OCI-LY1 (cell line): ENCODE measurements around the gene ERVV-1.
"Not testable (repeated sequence)": the region's sequence is repeated elsewhere in the genome, so short reads cannot be mapped to it uniquely, and the experiment has no call there.

ENCODE experiments used
- H2AFZ ChIP-seq: fragments of 200-600 bp; sonication (generic), shearing (Covaris generic); 2 replicates; pipeline ENCODE4 v1.6.0; 2014; ENCODE audit warnings: antibody characterized with exemption, mild to moderate bottlenecking, low read length
- H3F3A ChIP-seq: fragments of 200-600 bp; sonication (generic), shearing (Covaris generic); 2 replicates; pipeline ENCODE4 v1.6.0; 2014; ENCODE audit warnings: mild to moderate bottlenecking, antibody characterized with exemption, low read length, moderate library complexity; ENCODE audit not compliant: insufficient read depth
- H3K27ac ChIP-seq: fragments of 200-600 bp; sonication (generic); 2 replicates; pipeline ENCODE4 v1.5.1; 2014; ENCODE audit warnings: low read length, mixed run types, mild to moderate bottlenecking, low read depth; ENCODE audit not compliant: poor library complexity, severe bottlenecking
- H3K27me3 ChIP-seq: fragments of 200-600 bp; sonication (generic); 2 replicates; pipeline ENCODE4 v1.6.0; 2014; ENCODE audit warnings: antibody characterized with exemption, mild to moderate bottlenecking, low read length, moderate library complexity; ENCODE audit not compliant: insufficient read depth
- H3K36me3 ChIP-seq: fragments of 200-600 bp; sonication (generic); 2 replicates; pipeline ENCODE4 v1.6.1; 2014; ENCODE audit warnings: mild to moderate bottlenecking, antibody characterized with exemption, low read length, moderate library complexity, mixed read lengths; ENCODE audit not compliant: insufficient read depth
- H3K4me1 ChIP-seq: fragments of 200-600 bp; sonication (generic); 2 replicates; pipeline ENCODE4 v1.5.1; 2014; ENCODE audit warnings: mild to moderate bottlenecking, low read length, moderate library complexity; ENCODE audit not compliant: insufficient read depth, severe bottlenecking
- H3K4me2 ChIP-seq: fragments of 200-600 bp; sonication (generic), shearing (Covaris generic); 2 replicates; pipeline ENCODE4 v1.6.1; 2014; ENCODE audit warnings: low read length
- H3K4me3 ChIP-seq: fragments of 200-600 bp; sonication (generic); 2 replicates; pipeline ENCODE4 v1.5.1; 2014; ENCODE audit warnings: low read length, low read depth, mild to moderate bottlenecking, mixed read lengths; ENCODE audit not compliant: poor library complexity, severe bottlenecking
- H3K79me2 ChIP-seq: fragments of 200-600 bp; shearing (Covaris generic); 2 replicates; pipeline ENCODE4 v1.6.1; 2016; ENCODE audit warnings: mixed run types, low read length, mixed read lengths; ENCODE audit not compliant: insufficient read depth
- H3K9ac ChIP-seq: fragments of 200-600 bp; sonication (generic), shearing (Covaris generic); 2 replicates; pipeline ENCODE4 v1.6.1; 2014; ENCODE audit warnings: mild to moderate bottlenecking, low read length, mixed read lengths
- H3K9me2 ChIP-seq: fragments of 200-600 bp; sonication (generic), shearing (Covaris generic); 2 replicates; pipeline ENCODE4 v1.6.1; 2014; ENCODE audit warnings: low read depth, mild to moderate bottlenecking, low read length, mixed read lengths
- H3K9me3 ChIP-seq: fragments of 200-600 bp; shearing (Covaris generic); 2 replicates; pipeline ENCODE4 v1.6.1; 2014; ENCODE audit warnings: low read length, mixed read lengths
- H4K20me1 ChIP-seq: fragments of 200-600 bp; sonication (generic), shearing (Covaris generic); 2 replicates; pipeline ENCODE4 v1.6.0; 2016; ENCODE audit warnings: mild to moderate bottlenecking, low read length; ENCODE audit not compliant: insufficient read depth
- EZH2 ChIP-seq: fragments of 200-600 bp; sonication (generic), shearing (Covaris generic); IDR thresholded peaks from 2 replicates; pipeline ENCODE4 v1.8.0; 2017; ENCODE audit warnings: borderline replicate concordance, mixed run types, mild to moderate bottlenecking, antibody characterized with exemption, low read length, moderate library complexity, mixed read lengths
- TF ChIP-seq, protein P1 (sequence below): fragments of 200-600 bp; sonication (generic), shearing (Covaris generic); IDR thresholded peaks from 2 replicates; pipeline ENCODE4 v1.5.1; 2017; ENCODE audit warnings: mild to moderate bottlenecking, antibody characterized with exemption, low read length, moderate library complexity, mixed read lengths

Gene ERVV-1, protein sequence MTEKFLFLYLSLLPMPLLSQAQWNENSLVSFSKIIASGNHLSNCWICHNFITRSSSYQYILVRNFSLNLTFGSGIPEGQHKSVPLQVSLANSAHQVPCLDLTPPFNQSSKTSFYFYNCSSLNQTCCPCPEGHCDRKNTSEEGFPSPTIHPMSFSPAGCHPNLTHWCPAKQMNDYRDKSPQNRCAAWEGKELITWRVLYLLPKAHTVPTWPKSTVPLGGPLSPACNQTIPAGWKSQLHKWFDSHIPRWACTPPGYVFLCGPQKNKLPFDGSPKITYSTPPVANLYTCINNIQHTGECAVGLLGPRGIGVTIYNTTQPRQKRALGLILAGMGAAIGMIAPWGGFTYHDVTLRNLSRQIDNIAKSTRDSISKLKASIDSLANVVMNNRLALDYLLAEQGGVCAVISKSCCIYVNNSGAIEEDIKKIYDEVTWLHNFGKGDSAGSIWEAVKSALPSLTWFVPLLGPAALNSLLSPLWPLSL

DNA sequence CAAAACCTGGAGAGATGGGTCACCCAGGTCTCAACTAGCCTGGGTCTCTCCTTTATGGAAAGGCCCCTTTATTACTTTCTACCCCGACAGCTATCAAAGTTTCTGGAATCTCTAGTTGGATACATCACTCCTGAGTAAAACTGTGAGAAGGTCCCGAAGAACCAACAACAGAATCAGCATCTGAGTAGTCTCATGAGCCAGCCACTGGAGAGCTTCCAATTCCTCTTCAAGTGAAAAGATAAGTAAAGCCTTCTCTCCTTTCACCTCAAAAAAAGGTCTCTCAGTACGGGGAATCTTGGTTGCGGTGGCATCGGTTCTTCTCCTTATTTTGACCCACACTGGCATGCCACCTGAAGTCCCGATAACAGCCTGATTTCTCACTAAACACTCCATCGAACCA is at the start of gene ERVV-1:
TSS of gene ERVV-1 (plus strand) at position 301 of the 400 bp plus-strand sequence. CDS start 170 bp downstream, outside the sequence.
- Histone ChIP-seq H3K27me3 (no peaks in the 10 kb centered on the region), H3K9me2 (no peaks in the 10 kb centered on the region), H3K4me1 (no peaks in the 10 kb centered on the region), H3K4me2 (no peak within 1 kb of the TSS), H4K20me1 (no peaks in the 10 kb centered on the region), H3K79me2 (no peaks in the 10 kb centered on the region), H2AFZ (no peak within 1 kb of the TSS), H3K9ac (no peak within 1 kb of the TSS), H3K27ac (no peak within 1 kb of the TSS), H3K36me3 (no peaks in the 10 kb centered on the region; the same call in 1 of the 2 replicates), H3K4me3 (no peak within 1 kb of the TSS), H3K9me3 (no peaks in the 10 kb centered on the region), H3F3A (no peaks in the 10 kb centered on the region)
- no peak for TF ChIP-seq EZH2
- TF ChIP-seq, protein P1, sequence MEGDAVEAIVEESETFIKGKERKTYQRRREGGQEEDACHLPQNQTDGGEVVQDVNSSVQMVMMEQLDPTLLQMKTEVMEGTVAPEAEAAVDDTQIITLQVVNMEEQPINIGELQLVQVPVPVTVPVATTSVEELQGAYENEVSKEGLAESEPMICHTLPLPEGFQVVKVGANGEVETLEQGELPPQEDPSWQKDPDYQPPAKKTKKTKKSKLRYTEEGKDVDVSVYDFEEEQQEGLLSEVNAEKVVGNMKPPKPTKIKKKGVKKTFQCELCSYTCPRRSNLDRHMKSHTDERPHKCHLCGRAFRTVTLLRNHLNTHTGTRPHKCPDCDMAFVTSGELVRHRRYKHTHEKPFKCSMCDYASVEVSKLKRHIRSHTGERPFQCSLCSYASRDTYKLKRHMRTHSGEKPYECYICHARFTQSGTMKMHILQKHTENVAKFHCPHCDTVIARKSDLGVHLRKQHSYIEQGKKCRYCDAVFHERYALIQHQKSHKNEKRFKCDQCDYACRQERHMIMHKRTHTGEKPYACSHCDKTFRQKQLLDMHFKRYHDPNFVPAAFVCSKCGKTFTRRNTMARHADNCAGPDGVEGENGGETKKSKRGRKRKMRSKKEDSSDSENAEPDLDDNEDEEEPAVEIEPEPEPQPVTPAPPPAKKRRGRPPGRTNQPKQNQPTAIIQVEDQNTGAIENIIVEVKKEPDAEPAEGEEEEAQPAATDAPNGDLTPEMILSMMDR = no peak

DNA sequence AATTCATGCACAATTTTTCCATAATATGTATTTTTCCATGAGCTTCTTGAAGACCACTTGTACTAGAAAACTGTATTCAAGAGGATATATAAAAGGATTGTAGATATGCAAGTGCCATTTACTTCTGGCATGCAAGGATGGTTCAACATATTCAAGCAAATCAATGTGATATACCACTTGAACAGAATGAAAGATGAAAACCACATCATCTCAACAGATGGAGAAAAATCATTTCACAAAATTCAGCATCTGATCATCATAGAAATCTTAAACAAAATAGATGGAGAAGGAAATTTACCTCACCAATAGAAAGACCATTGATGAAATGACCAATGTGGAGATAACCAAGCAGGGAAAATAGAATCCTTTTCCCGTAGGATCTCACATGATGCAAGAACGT is 45.9 kb upstream of the ERVV-1 start:
- Histone ChIP-seq H4K20me1 (no peaks in the 10 kb centered on the region), H2AFZ (no peak overlapping the region), H3K27ac (no peak overlapping the region), H3K36me3 (no peaks in the 10 kb centered on the region), H3K79me2 (no peaks in the 10 kb centered on the region), H3F3A (no peaks in the 10 kb centered on the region), H3K4me3 (no peak overlapping the region), H3K4me1 (peaks cover 7% of the 10 kb centered on the region), H3K9ac (no peak overlapping the region), H3K4me2 (no peak overlapping the region), H3K27me3 (no peaks in the 10 kb centered on the region), H3K9me2 (no peaks in the 10 kb centered on the region), H3K9me3 (peaks cover 13% of the 10 kb centered on the region; the same call in 1 of the 2 replicates)
- TF ChIP-seq, protein P1 = no peak
- TF ChIP-seq EZH2 = no peak

DNA sequence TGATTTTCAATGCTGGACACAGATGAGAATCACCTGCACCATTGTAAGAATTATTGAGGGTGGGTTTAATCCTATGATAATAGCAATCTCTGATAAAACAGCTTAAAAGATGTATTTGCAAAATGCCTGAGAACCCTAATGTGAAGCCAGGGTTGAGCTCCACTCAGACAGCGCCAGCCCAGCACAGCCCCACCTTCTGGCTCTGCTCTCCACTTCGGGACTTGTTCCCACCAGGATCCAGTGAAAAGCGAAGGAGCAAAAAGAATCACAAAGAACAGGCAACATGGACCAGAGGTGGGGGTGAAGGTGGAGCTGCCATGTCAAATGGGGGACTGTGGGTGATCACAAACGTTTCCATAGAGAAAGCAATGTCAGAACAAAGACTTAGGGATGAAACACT is 32.4 kb upstream of the ERVV-1 start:
- Histone ChIP-seq H3K9ac (no peak overlapping the region), H3K36me3 (no peaks in the 10 kb centered on the region), H3F3A (no peaks in the 10 kb centered on the region), H3K4me1 (no peaks in the 10 kb centered on the region), H2AFZ (no peak overlapping the region), H3K27me3 (no peaks in the 10 kb centered on the region), H3K9me3 (peaks cover 3% of the 10 kb centered on the region; the same call in 1 of the 2 replicates), H3K9me2 (no peaks in the 10 kb centered on the region), H3K4me3 (no peak overlapping the region), H4K20me1 (no peaks in the 10 kb centered on the region), H3K79me2 (no peaks in the 10 kb centered on the region), H3K4me2 (no peak overlapping the region), H3K27ac (no peak overlapping the region)
- TF ChIP-seq, protein P1 = no peak
- no peak for TF ChIP-seq EZH2

DNA sequence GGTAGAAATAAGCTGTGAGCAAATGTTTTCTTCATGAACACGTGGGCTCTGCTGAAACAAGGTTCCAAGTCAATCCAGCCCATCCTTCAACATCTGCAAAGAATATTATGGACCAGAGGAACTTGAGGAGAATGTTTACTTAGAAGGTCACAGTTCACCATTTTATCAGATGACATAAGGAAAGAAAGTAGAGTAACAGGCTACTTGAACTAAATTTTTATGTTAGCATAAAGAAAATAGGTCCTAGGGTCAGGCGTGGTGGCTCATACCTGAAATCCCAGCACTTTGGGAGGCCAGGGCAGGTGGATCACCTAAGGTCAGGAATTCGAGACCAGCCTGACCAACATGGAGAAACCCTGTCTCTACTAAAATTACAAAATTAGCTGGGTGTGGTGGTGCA is 30.6 kb upstream of the ERVV-1 start:
- H4K20me1 ChIP-seq, H3K9me2 ChIP-seq, H3K36me3 ChIP-seq, H3K4me2 ChIP-seq, H3K4me1 ChIP-seq, H3K27ac ChIP-seq, H3K4me3 ChIP-seq, H3K9me3 ChIP-seq, H2AFZ ChIP-seq, H3F3A ChIP-seq, H3K79me2 ChIP-seq, H3K9ac ChIP-seq, H3K27me3 ChIP-seq: not testable (repeated sequence)
